Left ventricle myocardium inferior (tissue), 1 donor: ENCODE measurements around the gene SERINC3. TPM values are rescaled to one million over a fixed set of nuclear protein-coding genes. Genes with fewer than 3 reads are reported as not detected.
"Not testable (repeated sequence)": the region's sequence is repeated elsewhere in the genome, so short reads cannot be mapped to it uniquely, and the experiment has no call there.

Source experiments
- DNase-seq: peaks from one replicate; pipeline ENCODE4 v3.0.0-alpha.2; 2020
- H3K27ac ChIP-seq: fragments of 200-600 bp; replicated peaks from 2 replicates; pipeline ENCODE4 v1.8.0; 2021
- H3K27me3 ChIP-seq: fragments of 200-600 bp; 2 replicates; pipeline ENCODE4 v1.8.0; 2021; ENCODE audit warnings: low read depth
- H3K36me3 ChIP-seq: fragments of 200-600 bp; 2 replicates; pipeline ENCODE4 v1.8.0; 2021
- H3K4me1 ChIP-seq: fragments of 200-600 bp; 2 replicates; pipeline ENCODE4 v1.8.0; 2021
- H3K4me3 ChIP-seq: fragments of 200-600 bp; 2 replicates; pipeline ENCODE4 v1.8.0; 2021; ENCODE audit warnings: mild to moderate bottlenecking, moderate library complexity
- H3K9me3 ChIP-seq: fragments of 200-600 bp; replicated peaks from 2 replicates; pipeline ENCODE4 v1.8.0; 2021
- intact Hi-C: fragments of 100-400 bp; cut with micrococcal nuclease; formaldehyde crosslinking; loops from one replicate; pipeline ENCODE4 v1.11.0; 2022
- total RNA-seq: library from RNA; stranded (reverse); fragmentation: NEBNext Ultra II Directional; extraction: Animal tissue kit (Norgen Biotek cat#: 25700); gene quantifications from one replicate; pipeline ENCODE4 v1.2.1, GENCODE V29; 2021
- TF ChIP-seq, protein P1 (sequence below): fragments of 200-600 bp; IDR thresholded peaks from 2 replicates; pipeline ENCODE4 v1.8.0; 2021; ENCODE audit warnings: antibody characterized with exemption, mild to moderate bottlenecking, borderline replicate concordance
- donor health status: DM: no; HTN: yes; CAD: no; lungs with severe emphysema.

SERINC3 gene
- total RNA-seq, 1 donor from 2014 or later = 88.4 TPM

DNA sequence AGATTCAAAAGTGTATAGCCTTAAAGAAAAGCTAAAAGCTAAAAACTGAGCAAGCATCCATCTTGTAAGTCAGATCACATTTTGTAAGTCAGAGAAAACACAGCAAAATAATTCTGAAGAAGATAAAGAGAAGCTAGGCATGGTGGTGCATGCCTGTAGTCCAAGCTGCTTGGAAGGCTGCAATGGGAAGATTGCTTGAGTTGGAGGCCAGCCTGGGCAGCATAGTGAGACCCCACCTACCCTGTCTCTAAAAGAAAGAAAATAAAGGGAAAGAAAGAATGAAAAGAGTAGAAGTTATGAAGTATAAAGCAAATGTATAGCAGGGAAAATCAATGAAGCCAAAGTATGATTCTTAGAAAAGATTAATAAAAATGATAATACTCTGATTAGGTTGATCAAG, 40.0 kb upstream of the SERINC3 start:
- Histone ChIP-seq H3K36me3 (no peaks in the 10 kb centered on the region), H3K9me3 (no peaks in the 10 kb centered on the region), H3K27ac (no peak overlapping the region), H3K4me1 (peaks cover 35% of the 10 kb centered on the region), H3K27me3 (no peaks in the 10 kb centered on the region), H3K4me3 (no peak overlapping the region)
- intact Hi-C loops = no loop called here
- DNase-seq = no peak
- TF ChIP-seq, protein P1, sequence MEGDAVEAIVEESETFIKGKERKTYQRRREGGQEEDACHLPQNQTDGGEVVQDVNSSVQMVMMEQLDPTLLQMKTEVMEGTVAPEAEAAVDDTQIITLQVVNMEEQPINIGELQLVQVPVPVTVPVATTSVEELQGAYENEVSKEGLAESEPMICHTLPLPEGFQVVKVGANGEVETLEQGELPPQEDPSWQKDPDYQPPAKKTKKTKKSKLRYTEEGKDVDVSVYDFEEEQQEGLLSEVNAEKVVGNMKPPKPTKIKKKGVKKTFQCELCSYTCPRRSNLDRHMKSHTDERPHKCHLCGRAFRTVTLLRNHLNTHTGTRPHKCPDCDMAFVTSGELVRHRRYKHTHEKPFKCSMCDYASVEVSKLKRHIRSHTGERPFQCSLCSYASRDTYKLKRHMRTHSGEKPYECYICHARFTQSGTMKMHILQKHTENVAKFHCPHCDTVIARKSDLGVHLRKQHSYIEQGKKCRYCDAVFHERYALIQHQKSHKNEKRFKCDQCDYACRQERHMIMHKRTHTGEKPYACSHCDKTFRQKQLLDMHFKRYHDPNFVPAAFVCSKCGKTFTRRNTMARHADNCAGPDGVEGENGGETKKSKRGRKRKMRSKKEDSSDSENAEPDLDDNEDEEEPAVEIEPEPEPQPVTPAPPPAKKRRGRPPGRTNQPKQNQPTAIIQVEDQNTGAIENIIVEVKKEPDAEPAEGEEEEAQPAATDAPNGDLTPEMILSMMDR = no peak

DNA sequence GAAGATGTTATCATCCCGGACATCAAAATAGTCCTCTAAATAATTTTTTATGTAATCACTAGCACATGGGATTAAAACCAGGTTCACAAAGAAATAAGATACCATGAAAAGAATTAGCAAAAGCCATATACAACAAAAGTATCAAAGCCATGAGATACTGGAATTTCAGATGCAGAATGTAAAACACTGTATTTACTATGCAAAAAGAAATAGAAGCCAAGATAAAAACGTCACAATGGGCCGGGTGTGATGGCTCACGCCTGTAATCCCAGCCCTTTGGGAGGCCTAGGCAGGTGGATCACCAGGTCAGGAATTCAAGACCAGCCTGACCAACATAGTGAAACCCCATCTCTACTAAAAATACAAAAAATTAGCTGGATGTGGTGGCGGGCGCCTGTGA, 38.9 kb upstream of the SERINC3 start:
- DNase-seq, H3K4me3 ChIP-seq, H3K27me3 ChIP-seq, intact Hi-C loops, H3K36me3 ChIP-seq, H3K9me3 ChIP-seq, H3K27ac ChIP-seq: not testable (repeated sequence)
- H3K4me1 ChIP-seq = peaks cover 35% of the 10 kb centered on the region

DNA sequence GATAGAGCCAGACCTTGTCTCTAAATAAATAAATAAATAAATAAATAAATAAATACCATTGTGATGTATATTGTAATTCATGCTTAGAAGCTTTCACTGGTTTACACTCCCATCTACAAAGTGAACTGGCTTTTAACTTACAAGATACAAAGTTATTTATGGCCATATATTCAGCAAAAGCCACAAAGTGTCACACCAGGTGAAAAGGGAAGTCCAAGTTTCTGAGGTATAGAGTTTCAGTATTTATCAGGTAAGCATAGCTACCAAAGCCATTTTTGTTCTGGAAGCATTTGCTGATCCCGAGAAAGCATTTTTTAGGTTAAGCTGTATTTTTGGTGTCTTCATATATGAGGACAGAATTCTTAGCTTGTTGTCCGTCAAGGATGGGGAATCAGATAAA, 38.4 kb upstream of the SERINC3 start:
- no peaks in the 10 kb centered on the region for H3K36me3 ChIP-seq
- no peaks in the 10 kb centered on the region for H3K9me3 ChIP-seq
- H3K4me1 ChIP-seq = peaks cover 35% of the 10 kb centered on the region

DNA sequence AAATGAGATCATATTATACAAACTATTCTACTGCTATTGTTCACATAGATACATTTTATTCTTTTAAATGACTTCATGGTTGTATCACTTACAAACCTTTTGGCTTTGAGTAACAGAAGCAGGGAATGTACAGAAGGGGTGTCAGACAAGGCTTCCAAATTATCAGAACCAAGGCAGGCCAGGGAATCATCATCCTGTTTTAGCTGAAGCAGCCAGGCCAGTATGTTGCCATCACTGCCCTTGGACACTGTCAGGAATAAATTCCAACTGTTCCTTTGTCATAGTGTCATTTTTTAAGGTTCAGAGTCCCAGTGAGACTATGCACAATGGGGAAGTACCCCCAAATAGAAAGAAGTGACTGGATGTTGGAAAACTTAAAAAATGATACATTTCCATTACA, 37.4 kb upstream of the SERINC3 start:
- no peaks in the 10 kb centered on the region for H3K9me3 ChIP-seq
- peaks cover 37% of the 10 kb centered on the region for H3K4me1 ChIP-seq
- no peak for DNase-seq
- H3K27ac ChIP-seq = no peak overlapping the region
- H3K27me3 ChIP-seq = no peaks in the 10 kb centered on the region
- intact Hi-C loops = no loop called here
- H3K36me3 ChIP-seq = no peaks in the 10 kb centered on the region
- TF ChIP-seq, protein P1 = no peak
- no peak overlapping the region for H3K4me3 ChIP-seq

More for the DNA sequence above, 38.4 kb upstream of the SERINC3 start:
- H3K4me3 ChIP-seq = no peak overlapping the region
- no peak overlapping the region for H3K27ac ChIP-seq
- intact Hi-C loops = no loop called here
- no peaks in the 10 kb centered on the region for H3K27me3 ChIP-seq
- TF ChIP-seq, protein P1 = no peak
- DNase-seq = no peak

DNA sequence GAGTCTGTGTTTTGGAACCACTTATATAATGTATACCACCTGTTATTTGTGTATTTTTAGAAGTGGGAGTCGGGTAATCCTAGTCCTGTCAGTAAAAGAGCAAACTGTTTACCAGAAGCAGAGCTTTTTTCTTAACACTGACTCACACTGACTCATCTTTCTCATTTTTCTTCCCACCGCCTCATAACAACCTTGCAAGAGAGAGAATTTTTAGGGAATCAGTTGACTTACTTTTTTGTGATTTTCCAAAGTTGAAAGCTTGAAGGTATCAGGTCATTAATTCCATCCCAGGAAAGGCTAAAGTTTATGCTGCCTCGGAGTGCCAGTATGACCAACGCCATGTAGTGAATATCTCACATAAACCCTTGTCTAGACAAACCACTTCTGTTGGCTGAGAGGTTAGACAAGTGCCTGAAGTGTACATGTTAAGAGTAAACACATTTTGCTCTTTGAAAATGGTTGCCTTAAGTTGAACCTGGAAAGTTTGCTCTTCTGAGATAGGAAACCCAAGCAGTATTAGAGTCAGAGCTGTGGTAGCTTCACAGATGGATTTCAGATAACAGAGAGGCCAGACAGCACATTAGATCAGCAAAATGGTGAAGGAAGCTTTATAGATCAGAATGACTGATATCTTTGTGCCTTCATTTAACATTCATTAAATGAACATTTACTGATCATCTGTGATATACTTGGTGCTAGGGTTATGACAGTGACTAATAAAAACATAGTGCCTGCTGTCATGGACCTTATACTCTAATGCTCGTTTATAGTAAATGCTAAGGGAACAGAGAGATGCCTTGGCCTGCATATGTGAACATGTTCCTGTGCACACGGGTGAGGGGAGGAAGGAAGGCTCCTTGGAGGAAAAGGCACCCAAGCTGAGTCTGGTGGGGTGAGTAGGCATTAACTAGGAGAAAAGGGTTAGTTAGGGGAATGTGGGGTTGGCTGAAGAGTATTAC, 31.4 kb upstream of the SERINC3 start:
- Histone ChIP-seq H3K9me3 (no peaks in the 10 kb centered on the region), H3K36me3 (no peaks in the 10 kb centered on the region), H3K27ac (peak overlapping the region; percentile 80), H3K4me3 (no peak overlapping the region), H3K4me1 (peaks cover 50% of the 10 kb centered on the region), H3K27me3 (no peaks in the 10 kb centered on the region)
- intact Hi-C loops = no loop called here
- no peak for DNase-seq
- TF ChIP-seq, protein P1 = no peak

DNA sequence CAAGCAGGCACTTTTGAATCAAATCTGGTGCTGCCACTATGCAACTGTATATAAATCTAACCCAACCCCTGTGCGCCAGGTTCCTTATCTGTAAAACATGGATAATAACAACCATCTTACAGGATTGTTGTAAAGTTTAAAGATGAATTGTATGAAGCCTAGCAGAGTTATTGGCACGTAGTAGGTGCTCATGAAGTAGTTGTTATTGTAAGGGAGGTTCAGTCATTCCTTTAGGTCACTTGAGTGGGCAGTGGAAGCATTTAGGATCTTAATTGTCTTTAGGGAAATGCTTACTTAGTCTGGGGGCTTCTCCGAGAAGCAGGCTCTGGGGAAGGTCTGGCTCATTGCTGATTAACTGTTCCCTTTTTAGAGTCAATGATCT, 30.7 kb upstream of the SERINC3 start:
- no peak overlapping the region for H3K4me3 ChIP-seq
- H3K4me1 ChIP-seq = peaks cover 57% of the 10 kb centered on the region
- no peak for DNase-seq
- H3K27me3 ChIP-seq = no peaks in the 10 kb centered on the region
- intact Hi-C loops = no loop called here
- no peaks in the 10 kb centered on the region for H3K36me3 ChIP-seq
- no peaks in the 10 kb centered on the region for H3K9me3 ChIP-seq
- TF ChIP-seq, protein P1 = no peak
- peak overlapping the region; percentile 80 for H3K27ac ChIP-seq
